IPS-NIHi7 (cell line): Measurements from ENCODE around the gene VAV3.

Experiments used
- DNase-seq: peaks from one replicate; pipeline ENCODE4 v3.0.0; 2012; ENCODE audit warnings: mixed read lengths; ENCODE audit errors: extremely low spot score

VAV3 gene

GRCh38 chr1:107538502-107538901 lies 426.5 kb downstream of the VAV3 start:
- no peak for DNase-seq

GRCh38 chr1:107536266-107536665 lies 428.7 kb downstream of the VAV3 start:
- DNase-seq, result no peak

- no peak for DNase-seq
These were observed 429.9 kb downstream of the VAV3 start for GRCh38 chr1:107535091-107535490.

GRCh38 chr1:107534632-107535031 lies 430.3 kb downstream of the VAV3 start:
- no peak for DNase-seq

GRCh38 chr1:107533436-107533835 lies 431.5 kb downstream of the VAV3 start:
- no peak for DNase-seq

GRCh38 chr1:107532318-107532717 lies 432.7 kb downstream of the VAV3 start:
- DNase-seq, result no peak

- no peak for DNase-seq
These were observed 433.7 kb downstream of the VAV3 start for GRCh38 chr1:107531065-107531908.

- DNase-seq, result no peak
These were observed 434.4 kb downstream of the VAV3 start for GRCh38 chr1:107530543-107530942.

DNA sequence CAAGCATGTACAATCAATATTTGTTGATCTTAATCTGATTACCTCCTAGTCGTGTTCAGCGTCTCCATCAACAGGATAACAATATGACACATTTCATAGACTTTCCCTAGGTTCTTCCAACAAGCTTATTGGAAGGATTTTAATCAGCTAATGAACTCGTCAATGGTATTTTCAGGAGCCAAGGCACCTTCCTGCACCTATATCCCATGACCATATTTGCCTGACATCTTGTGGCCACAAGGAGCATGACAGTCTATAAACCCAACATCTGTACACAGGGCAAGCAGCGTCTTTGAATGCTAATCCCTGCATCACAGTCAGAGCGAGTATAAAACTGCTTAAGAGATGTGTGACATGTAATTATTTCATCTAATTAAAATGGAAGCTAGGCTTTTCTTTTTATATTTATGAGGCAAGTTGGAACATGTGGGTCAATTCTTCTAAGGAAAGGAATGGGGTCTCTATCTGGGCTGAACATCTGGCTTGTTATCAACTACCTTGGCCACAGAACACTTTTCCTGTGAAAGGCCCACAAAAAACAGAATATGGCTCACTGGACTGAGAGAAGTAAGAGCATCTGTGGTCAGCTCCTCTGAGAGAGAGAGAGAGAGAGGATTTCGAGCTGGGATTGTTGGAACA lies 435.4 kb downstream of the VAV3 start:
- DNase-seq, result peak; percentile 73

GRCh38 chr1:107526524-107527198 lies 438.3 kb downstream of the VAV3 start:
- DNase-seq, result no peak

- no peak for DNase-seq
These were observed 439.0 kb downstream of the VAV3 start for GRCh38 chr1:107525961-107526360.

GRCh38 chr1:107525145-107525544 lies 439.8 kb downstream of the VAV3 start:
- DNase-seq, result no peak

GRCh38 chr1:107524301-107524700 lies 440.7 kb downstream of the VAV3 start:
- DNase-seq, result no peak

- DNase-seq, result no peak
These were observed 441.2 kb downstream of the VAV3 start for GRCh38 chr1:107523736-107524135.

GRCh38 chr1:107523061-107523460 lies 441.9 kb downstream of the VAV3 start:
- peak; percentile 24 for DNase-seq
